HG03565 (cell line): ENCODE data around the gene IRAK2.

ENCODE experiments used
- ATAC-seq: cut with Tn5 transposase; IDR thresholded peaks from one replicate; pipeline ENCODE4 v1.9.1; 2021; ENCODE audit warnings: mild to moderate bottlenecking, moderate library complexity; ENCODE audit not compliant: unreplicated experiment

Gene IRAK2

GRCh38 chr3:10279384-10280176 is 114.9 kb downstream of the IRAK2 start:
- no peak for ATAC-seq

- no peak for ATAC-seq
Observed at GRCh38 chr3:10280177-10280529, 115.4 kb downstream of the IRAK2 start.

- no peak for ATAC-seq
Observed at GRCh38 chr3:10280571-10280970, 115.9 kb downstream of the IRAK2 start.

- ATAC-seq: no peak
Observed at GRCh38 chr3:10281951-10282350, 117.2 kb downstream of the IRAK2 start.

- ATAC-seq: no peak
Observed at GRCh38 chr3:10283638-10284037, 118.9 kb downstream of the IRAK2 start.

- no peak for ATAC-seq
Observed at GRCh38 chr3:10284496-10284895, 119.8 kb downstream of the IRAK2 start.

GRCh38 chr3:10285272-10286132 is 120.8 kb downstream of the IRAK2 start:
- no peak for ATAC-seq

- no peak for ATAC-seq
Observed at GRCh38 chr3:10286133-10286524, 121.4 kb downstream of the IRAK2 start.

GRCh38 chr3:10286596-10287295 is 122.0 kb downstream of the IRAK2 start:
- no peak for ATAC-seq

- no peak for ATAC-seq
Observed at GRCh38 chr3:10287936-10288574, 123.3 kb downstream of the IRAK2 start.

GRCh38 chr3:10288575-10288960 is 123.8 kb downstream of the IRAK2 start:
- ATAC-seq: no peak

- ATAC-seq: no peak
Observed at GRCh38 chr3:10289077-10289476, 124.4 kb downstream of the IRAK2 start.

GRCh38 chr3:10289787-10290355 is 125.2 kb downstream of the IRAK2 start:
- ATAC-seq: no peak

- no peak for ATAC-seq
Observed at GRCh38 chr3:10290481-10291176, 125.9 kb downstream of the IRAK2 start.

- no peak for ATAC-seq
Observed at GRCh38 chr3:10291641-10292040, 126.9 kb downstream of the IRAK2 start.

- ATAC-seq: peak; percentile 75
Observed at GRCh38 chr3:10292505-10293419, 128.0 kb downstream of the IRAK2 start, which contains the start of gene GHRL. Gene GHRL, minus strand, starts transcription at chr3:10292947. Its CDS starts 2,767 bp downstream, at chr3:10290180.
